ENCODE measurements around the gene MMP19. TPM values are rescaled to one million over a fixed set of nuclear protein-coding genes. Genes with fewer than 3 reads are reported as not detected.
A peak's percentile ranks its signal among the peaks of the same experiment; 100 is the strongest.

The MMP19 gene
- total RNA-seq, 6 experiments from 2014 or later, result 13.7 to 24.7 (median 21.4) TPM

GRCh38 chr12:55809274-55809673 is 33.5 kb downstream of the MMP19 start:
- peaks cover 33% of the 10 kb centered on the region for H3K4me1 Mint-ChIP-seq (ENCODE audit: low read depth)
- H3K27ac Mint-ChIP-seq, result no peak overlapping the region
- no peaks in the 10 kb centered on the region for H3K9me3 Mint-ChIP-seq
- no peak for TF ChIP-seq CTCF (IDR thresholded peaks at IDR 0.05)
- no peak for DNase-seq
- peaks cover 21% of the 10 kb centered on the region for H3K36me3 Mint-ChIP-seq (ENCODE audit: low read depth)
- no peak overlapping the region for H3K4me3 Mint-ChIP-seq
- no peaks in the 10 kb centered on the region for H3K27me3 Mint-ChIP-seq (ENCODE audit: insufficient read depth)

GRCh38 chr12:55806982-55807381 is 35.8 kb downstream of the MMP19 start:
- H3K27me3 Mint-ChIP-seq (ENCODE audit: insufficient read depth), result no peaks in the 10 kb centered on the region
- H3K9me3 Mint-ChIP-seq, result no peaks in the 10 kb centered on the region
- peaks cover 21% of the 10 kb centered on the region; the same call in 1 of the 2 replicates for H3K36me3 Mint-ChIP-seq (ENCODE audit: low read depth)
- peaks cover 14% of the 10 kb centered on the region for H3K4me1 Mint-ChIP-seq (ENCODE audit: low read depth)
- no peak overlapping the region for H3K27ac Mint-ChIP-seq
- no peak for TF ChIP-seq CTCF (IDR thresholded peaks at IDR 0.05)
- no peak overlapping the region for H3K4me3 Mint-ChIP-seq
- no peak for DNase-seq

- Mint-ChIP-seq H3K4me3 (no peak overlapping the region), H3K36me3 (ENCODE audit: low read depth) (peaks cover 17% of the 10 kb centered on the region), H3K27me3 (ENCODE audit: insufficient read depth) (no peaks in the 10 kb centered on the region; the same call in none of the 2 replicates), H3K27ac (peak overlapping the region; percentile 30), H3K9me3 (no peaks in the 10 kb centered on the region), H3K4me1 (ENCODE audit: low read depth) (peaks cover 8% of the 10 kb centered on the region)
- DNase-seq, result no peak
- no peak for TF ChIP-seq CTCF (IDR thresholded peaks at IDR 0.05)
Measured at GRCh38 chr12:55797550-55797949, 45.2 kb downstream of the MMP19 start.

- Mint-ChIP-seq H3K9me3 (no peaks in the 10 kb centered on the region), H3K4me1 (ENCODE audit: low read depth) (peaks cover 8% of the 10 kb centered on the region), H3K27ac (no peak overlapping the region), H3K36me3 (ENCODE audit: low read depth) (peaks cover 18% of the 10 kb centered on the region), H3K4me3 (no peak overlapping the region), H3K27me3 (ENCODE audit: insufficient read depth) (no peaks in the 10 kb centered on the region; the same call in none of the 2 replicates)
- peak; percentile 71 for TF ChIP-seq CTCF (IDR thresholded peaks at IDR 0.05)
- peak; percentile 17 for DNase-seq
Measured at GRCh38 chr12:55797068-55797467, 45.7 kb downstream of the MMP19 start.

GRCh38 chr12:55795950-55796349 is 46.8 kb downstream of the MMP19 start:
- H3K4me1 Mint-ChIP-seq (ENCODE audit: low read depth), result peaks cover 8% of the 10 kb centered on the region
- DNase-seq, result no peak
- H3K27me3 Mint-ChIP-seq (ENCODE audit: insufficient read depth), result no peaks in the 10 kb centered on the region; the same call in none of the 2 replicates
- H3K36me3 Mint-ChIP-seq (ENCODE audit: low read depth), result peaks cover 21% of the 10 kb centered on the region
- peak overlapping the region; percentile 21; the same call in 1 of the 2 replicates for H3K27ac Mint-ChIP-seq
- no peak overlapping the region for H3K4me3 Mint-ChIP-seq
- no peak for TF ChIP-seq CTCF (IDR thresholded peaks at IDR 0.05)
- H3K9me3 Mint-ChIP-seq, result no peaks in the 10 kb centered on the region

GRCh38 chr12:55789893-55790292 is 52.8 kb downstream of the MMP19 start:
- H3K27me3 Mint-ChIP-seq (ENCODE audit: insufficient read depth), result no peaks in the 10 kb centered on the region; the same call in 1 of the 2 replicates
- H3K4me1 Mint-ChIP-seq (ENCODE audit: low read depth), result no peaks in the 10 kb centered on the region
- no peak overlapping the region for H3K4me3 Mint-ChIP-seq
- TF ChIP-seq CTCF (IDR thresholded peaks at IDR 0.05), result no peak
- no peak for DNase-seq
- peaks cover 26% of the 10 kb centered on the region for H3K36me3 Mint-ChIP-seq (ENCODE audit: low read depth)
- no peak overlapping the region for H3K27ac Mint-ChIP-seq
- H3K9me3 Mint-ChIP-seq, result no peaks in the 10 kb centered on the region

Measured in HFFc6 (cell line).